ENCODE measurements around the gene PLXNB1.

- TF ChIP-seq, protein P1, sequence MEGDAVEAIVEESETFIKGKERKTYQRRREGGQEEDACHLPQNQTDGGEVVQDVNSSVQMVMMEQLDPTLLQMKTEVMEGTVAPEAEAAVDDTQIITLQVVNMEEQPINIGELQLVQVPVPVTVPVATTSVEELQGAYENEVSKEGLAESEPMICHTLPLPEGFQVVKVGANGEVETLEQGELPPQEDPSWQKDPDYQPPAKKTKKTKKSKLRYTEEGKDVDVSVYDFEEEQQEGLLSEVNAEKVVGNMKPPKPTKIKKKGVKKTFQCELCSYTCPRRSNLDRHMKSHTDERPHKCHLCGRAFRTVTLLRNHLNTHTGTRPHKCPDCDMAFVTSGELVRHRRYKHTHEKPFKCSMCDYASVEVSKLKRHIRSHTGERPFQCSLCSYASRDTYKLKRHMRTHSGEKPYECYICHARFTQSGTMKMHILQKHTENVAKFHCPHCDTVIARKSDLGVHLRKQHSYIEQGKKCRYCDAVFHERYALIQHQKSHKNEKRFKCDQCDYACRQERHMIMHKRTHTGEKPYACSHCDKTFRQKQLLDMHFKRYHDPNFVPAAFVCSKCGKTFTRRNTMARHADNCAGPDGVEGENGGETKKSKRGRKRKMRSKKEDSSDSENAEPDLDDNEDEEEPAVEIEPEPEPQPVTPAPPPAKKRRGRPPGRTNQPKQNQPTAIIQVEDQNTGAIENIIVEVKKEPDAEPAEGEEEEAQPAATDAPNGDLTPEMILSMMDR (IDR thresholded peaks at IDR 0.05; ENCODE audit: low read depth, low read length), result no peak
- TF ChIP-seq POLR2A (IDR thresholded peaks at IDR 0.05; ENCODE audit: extremely low read depth, insufficient read length) (no peak), MAX (IDR thresholded peaks at IDR 0.05; ENCODE audit: low read depth, low read length) (no peak), MYC (IDR thresholded peaks at IDR 0.05; ENCODE audit: low read depth, low read length) (no peak)
Measured at GRCh38 chr3:48397767-48398681, 31.9 kb downstream of the PLXNB1 start.
